ENCODE measurements around the gene BCHE. TPM values are rescaled to one million over a fixed set of nuclear protein-coding genes. Genes with fewer than 3 reads are reported as not detected.

BCHE gene
- total RNA-seq, 2 donors from 2014 or later, result 1.6 to 5.4 TPM

- no peak overlapping the region for H3K27ac ChIP-seq
- DNase-seq, result no peak
- H3K4me3 ChIP-seq, result no peak overlapping the region
- TF ChIP-seq, protein P1, sequence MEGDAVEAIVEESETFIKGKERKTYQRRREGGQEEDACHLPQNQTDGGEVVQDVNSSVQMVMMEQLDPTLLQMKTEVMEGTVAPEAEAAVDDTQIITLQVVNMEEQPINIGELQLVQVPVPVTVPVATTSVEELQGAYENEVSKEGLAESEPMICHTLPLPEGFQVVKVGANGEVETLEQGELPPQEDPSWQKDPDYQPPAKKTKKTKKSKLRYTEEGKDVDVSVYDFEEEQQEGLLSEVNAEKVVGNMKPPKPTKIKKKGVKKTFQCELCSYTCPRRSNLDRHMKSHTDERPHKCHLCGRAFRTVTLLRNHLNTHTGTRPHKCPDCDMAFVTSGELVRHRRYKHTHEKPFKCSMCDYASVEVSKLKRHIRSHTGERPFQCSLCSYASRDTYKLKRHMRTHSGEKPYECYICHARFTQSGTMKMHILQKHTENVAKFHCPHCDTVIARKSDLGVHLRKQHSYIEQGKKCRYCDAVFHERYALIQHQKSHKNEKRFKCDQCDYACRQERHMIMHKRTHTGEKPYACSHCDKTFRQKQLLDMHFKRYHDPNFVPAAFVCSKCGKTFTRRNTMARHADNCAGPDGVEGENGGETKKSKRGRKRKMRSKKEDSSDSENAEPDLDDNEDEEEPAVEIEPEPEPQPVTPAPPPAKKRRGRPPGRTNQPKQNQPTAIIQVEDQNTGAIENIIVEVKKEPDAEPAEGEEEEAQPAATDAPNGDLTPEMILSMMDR (IDR thresholded peaks at IDR 0.05), result no peak
- H3K36me3 ChIP-seq, result no peaks in the 10 kb centered on the region
- intact Hi-C loops (cut with DNase I), result no loop called here
- no peaks in the 10 kb centered on the region for H3K27me3 ChIP-seq
- H3K4me1 ChIP-seq, result no peaks in the 10 kb centered on the region
- no peaks in the 10 kb centered on the region for H3K9me3 ChIP-seq
- H3K9ac ChIP-seq (ENCODE audit: low read depth in 2 of 2, low read length in 2 of 2), result no peak overlapping the region
Observed at GRCh38 chr3:165775824-165776223, 61.4 kb downstream of the BCHE start.

GRCh38 chr3:165770781-165771180 is 66.4 kb downstream of the BCHE start:
- no peaks in the 10 kb centered on the region for H3K9me3 ChIP-seq
- H3K4me3 ChIP-seq, result no peak overlapping the region
- H3K4me1 ChIP-seq, result no peaks in the 10 kb centered on the region
- no peak overlapping the region for H3K27ac ChIP-seq
- no peak for DNase-seq
- no peak overlapping the region for H3K9ac ChIP-seq (ENCODE audit: low read depth in 2 of 2, low read length in 2 of 2)
- intact Hi-C loops (cut with DNase I), result no loop called here
- no peaks in the 10 kb centered on the region for H3K27me3 ChIP-seq
- H3K36me3 ChIP-seq, result no peaks in the 10 kb centered on the region
- TF ChIP-seq, protein P1 (IDR thresholded peaks at IDR 0.05), result no peak

GRCh38 chr3:165768680-165769079 is 68.5 kb downstream of the BCHE start:
- intact Hi-C loops (cut with DNase I), result no loop called here
- TF ChIP-seq, protein P1 (IDR thresholded peaks at IDR 0.05), result no peak
- DNase-seq, result no peak
- Histone ChIP-seq H3K36me3 (no peaks in the 10 kb centered on the region), H3K4me3 (no peak overlapping the region), H3K27ac (no peak overlapping the region), H3K9ac (ENCODE audit: low read depth in 2 of 2, low read length in 2 of 2) (no peak overlapping the region), H3K9me3 (no peaks in the 10 kb centered on the region), H3K4me1 (no peaks in the 10 kb centered on the region), H3K27me3 (no peaks in the 10 kb centered on the region)

GRCh38 chr3:165759041-165759440 is 78.2 kb downstream of the BCHE start:
- Histone ChIP-seq H3K9me3 (no peaks in the 10 kb centered on the region), H3K9ac (ENCODE audit: low read depth in 2 of 2, low read length in 2 of 2) (no peak overlapping the region), H3K27me3 (no peaks in the 10 kb centered on the region), H3K36me3 (no peaks in the 10 kb centered on the region), H3K4me3 (no peak overlapping the region), H3K4me1 (no peaks in the 10 kb centered on the region), H3K27ac (no peak overlapping the region)
- no peak for DNase-seq
- TF ChIP-seq, protein P1 (IDR thresholded peaks at IDR 0.05), result no peak
- intact Hi-C loops (cut with DNase I), result no loop called here

- no peak for DNase-seq
Observed at GRCh38 chr3:165755571-165755970, 81.7 kb downstream of the BCHE start.

More at GRCh38 chr3:165755571-165755970, 81.7 kb downstream of the BCHE start:
- no peaks in the 10 kb centered on the region for H3K36me3 ChIP-seq
- TF ChIP-seq, protein P1 (IDR thresholded peaks at IDR 0.05), result no peak
- H3K9me3 ChIP-seq, result no peaks in the 10 kb centered on the region
- intact Hi-C loops (cut with DNase I), result no loop called here
- H3K27me3 ChIP-seq, result no peaks in the 10 kb centered on the region
- H3K4me3 ChIP-seq, result no peak overlapping the region
- H3K4me1 ChIP-seq, result no peaks in the 10 kb centered on the region
- H3K9ac ChIP-seq (ENCODE audit: low read depth in 2 of 2, low read length in 2 of 2), result no peak overlapping the region
- H3K27ac ChIP-seq, result no peak overlapping the region
